Stimulated activated CD8-positive, alpha-beta memory T cell treated with anti-CD3 and anti-CD28 coated beads, Interleukin-7, amount 100 ng/mL, for 1 hour (primary cell): ENCODE measurements around the gene PKD1.
A peak's percentile ranks its signal among the peaks of the same experiment; 100 is the strongest.

ENCODE experiments used
- DNase-seq, 2 donors: peaks; one replicate each; pipeline ENCODE4 v3.0.0-alpha.2; 2020; ENCODE audit warnings: low read depth in 2 of 2

The PKD1 gene

GRCh38 chr16:2170080-2170479, 34.4 kb upstream of the PKD1 start:
- no peak for DNase-seq

GRCh38 chr16:2167068-2167638, 31.5 kb upstream of the PKD1 start:
- DNase-seq = no peak

GRCh38 chr16:2166263-2167067, 30.8 kb upstream of the PKD1 start:
- DNase-seq = no peak

GRCh38 chr16:2165861-2166260, 30.2 kb upstream of the PKD1 start:
- no peak for DNase-seq

GRCh38 chr16:2163211-2163881, 27.6 kb upstream of the PKD1 start:
- DNase-seq = no peak

- no peak for DNase-seq
These were observed 27.0 kb upstream of the PKD1 start for GRCh38 chr16:2162676-2163118.

- no peak for DNase-seq
These were observed 26.2 kb upstream of the PKD1 start for GRCh38 chr16:2161911-2162310.

GRCh38 chr16:2160915-2161551, 25.3 kb upstream of the PKD1 start:
- DNase-seq = no peak

GRCh38 chr16:2159175-2159838, 23.6 kb upstream of the PKD1 start:
- DNase-seq = no peak

GRCh38 chr16:2158262-2158638, 22.6 kb upstream of the PKD1 start:
- DNase-seq = no peak

- no peak for DNase-seq
These were observed 22.0 kb upstream of the PKD1 start for GRCh38 chr16:2157480-2158261.

- no peak for DNase-seq
These were observed 21.1 kb upstream of the PKD1 start for GRCh38 chr16:2156849-2157224.

GRCh38 chr16:2155977-2156848, 20.5 kb upstream of the PKD1 start:
- no peak for DNase-seq

GRCh38 chr16:2155091-2155950, 19.6 kb upstream of the PKD1 start, which contains the start of gene TRAF7:
TSS of gene TRAF7 (plus strand) at chr16:2155782. CDS start at chr16:2163921, 8,139 bp downstream.
- peak; percentile 89 to 92 for DNase-seq

- no peak for DNase-seq
These were observed 18.9 kb upstream of the PKD1 start for GRCh38 chr16:2154533-2155090.

GRCh38 chr16:2152695-2153506, 17.2 kb upstream of the PKD1 start:
- DNase-seq = no peak

GRCh38 chr16:2151188-2152091, 15.7 kb upstream of the PKD1 start:
- no peak for DNase-seq
